IPS-11a (cell line): ENCODE data around the gene ABI3BP.
"Not testable (repeated sequence)": the region's sequence is repeated elsewhere in the genome, so short reads cannot be mapped to it uniquely, and the experiment has no call there.

Source experiments
- H3K4me3 ChIP-seq: one replicate; pipeline ENCODE4 v1.5.1; 2013; ENCODE audit warnings: low read depth, low read length, control low read depth

The ABI3BP gene

DNA sequence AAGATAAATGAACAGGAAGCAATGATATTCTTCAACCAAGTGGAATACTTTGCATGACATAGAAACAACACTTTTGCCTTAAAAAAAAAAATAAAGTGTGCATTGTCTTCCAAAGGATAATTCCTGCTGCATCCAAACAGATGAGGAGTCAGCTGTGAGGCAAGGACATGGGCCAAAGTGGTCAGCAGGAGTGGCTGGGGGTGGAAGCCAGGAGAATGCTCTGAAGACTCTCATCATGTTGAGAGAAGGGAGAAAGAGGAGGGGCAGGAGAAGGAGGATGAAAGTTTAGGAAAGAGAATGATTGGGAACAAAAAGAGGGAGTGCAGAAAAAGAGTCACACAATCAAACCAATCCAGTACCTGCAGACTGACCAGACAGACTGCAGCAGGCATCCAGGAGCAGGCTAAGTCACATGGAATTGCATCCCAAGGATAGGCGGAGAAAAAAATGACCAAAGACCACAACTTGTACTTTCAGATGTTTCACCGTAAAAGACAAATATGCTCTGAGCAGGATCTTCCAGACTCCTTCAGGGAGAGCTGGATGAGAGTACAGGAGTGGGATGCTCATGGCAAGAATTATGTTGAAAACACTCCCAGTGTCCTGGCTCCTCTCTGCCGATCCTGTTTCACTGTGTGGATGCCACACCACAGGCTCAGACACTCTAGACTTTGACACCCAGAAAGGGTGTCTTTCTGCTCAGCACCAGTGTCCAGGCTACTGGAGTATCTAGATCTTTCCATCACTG lies 11.9 kb downstream of the ABI3BP start:
- H3K4me3 ChIP-seq, result no peak overlapping the region

DNA sequence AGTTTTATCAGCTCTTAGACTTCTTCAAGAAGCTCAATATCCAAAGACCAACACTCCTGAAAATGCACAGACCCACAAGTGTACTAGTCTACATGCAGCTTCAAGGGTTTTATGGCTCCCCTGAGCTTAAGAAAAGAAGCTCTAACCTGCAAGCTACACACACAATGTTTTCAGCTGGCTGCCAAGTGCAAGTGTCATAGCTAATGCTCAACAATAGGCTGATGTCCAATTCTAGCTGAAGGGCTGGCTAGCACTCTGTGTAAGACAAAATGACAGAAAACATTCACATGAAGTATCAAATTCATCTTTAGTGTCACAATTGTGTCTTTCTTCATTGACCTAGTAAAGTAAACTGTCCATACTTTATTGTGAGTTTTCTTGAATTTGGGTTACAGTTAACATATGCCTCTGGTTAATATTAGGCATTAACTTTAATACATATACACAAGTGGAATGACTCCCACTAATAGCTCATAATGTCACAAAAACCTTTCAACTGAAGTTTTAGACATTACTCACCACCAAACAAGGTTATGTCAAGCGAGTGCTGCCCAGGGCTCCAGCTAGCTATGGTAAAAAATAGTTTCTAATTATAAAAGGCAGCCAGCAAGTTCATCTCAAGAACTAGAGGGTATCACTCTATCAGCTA lies 15.1 kb downstream of the ABI3BP start:
- H3K4me3 ChIP-seq, result no peak overlapping the region

DNA sequence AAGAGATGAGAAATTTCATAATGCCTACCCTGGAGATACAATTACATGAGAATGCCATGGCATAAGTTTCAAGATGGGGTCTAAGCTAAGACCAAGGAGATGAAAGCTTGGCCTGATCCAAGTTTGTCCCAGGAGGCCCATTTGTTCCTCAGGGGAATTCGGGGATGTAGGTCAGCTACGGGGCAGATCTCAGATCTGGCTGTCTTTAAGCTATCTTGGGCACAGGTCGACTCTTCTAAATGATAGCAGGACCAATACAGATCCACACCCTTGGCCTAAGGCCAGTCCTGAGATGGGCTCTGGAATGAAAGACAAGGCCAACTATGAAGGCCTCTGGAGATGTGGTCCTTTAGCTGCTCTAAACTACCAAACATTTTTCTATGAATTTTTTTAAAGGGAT lies 16.6 kb downstream of the ABI3BP start:
- no peak overlapping the region for H3K4me3 ChIP-seq

DNA sequence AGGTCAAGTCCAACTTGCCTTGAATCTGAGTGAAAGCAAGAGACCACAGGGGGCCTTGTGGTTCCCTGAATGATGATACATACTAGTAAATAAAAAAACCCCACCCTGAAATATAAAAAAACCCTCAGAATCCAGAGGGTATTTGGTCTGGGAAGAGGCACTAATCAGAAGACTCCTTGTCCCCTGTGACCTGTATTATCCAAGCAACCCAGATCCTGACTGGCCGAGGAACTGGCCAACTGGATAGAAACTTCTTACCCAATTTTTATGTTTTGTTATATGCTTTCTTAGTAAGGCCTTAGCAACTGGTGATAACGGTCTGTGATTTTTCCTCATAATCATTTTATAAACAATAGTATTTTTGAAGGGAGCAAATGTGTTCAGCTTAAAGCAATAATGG lies 17.5 kb downstream of the ABI3BP start:
- H3K4me3 ChIP-seq, result no peak overlapping the region

DNA sequence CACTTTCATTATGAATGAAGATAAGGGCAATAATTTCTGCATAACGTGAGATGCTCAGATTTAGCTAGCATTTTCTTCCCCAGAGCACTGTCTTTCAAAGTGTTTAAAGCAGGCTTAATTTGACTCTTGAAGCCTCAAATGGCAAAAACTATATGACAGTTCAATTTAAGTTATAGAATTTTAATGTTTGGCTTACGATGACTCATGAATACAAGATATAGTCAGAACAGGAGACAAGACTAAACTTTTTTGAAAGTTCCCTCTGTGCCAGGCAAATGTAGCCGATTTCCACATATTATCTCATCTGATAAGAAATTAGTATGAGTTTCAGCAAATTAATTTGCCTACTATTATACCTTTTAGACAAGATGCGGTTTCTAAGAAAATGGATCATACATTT lies 19.6 kb downstream of the ABI3BP start:
- H3K4me3 ChIP-seq, result no peak overlapping the region

DNA sequence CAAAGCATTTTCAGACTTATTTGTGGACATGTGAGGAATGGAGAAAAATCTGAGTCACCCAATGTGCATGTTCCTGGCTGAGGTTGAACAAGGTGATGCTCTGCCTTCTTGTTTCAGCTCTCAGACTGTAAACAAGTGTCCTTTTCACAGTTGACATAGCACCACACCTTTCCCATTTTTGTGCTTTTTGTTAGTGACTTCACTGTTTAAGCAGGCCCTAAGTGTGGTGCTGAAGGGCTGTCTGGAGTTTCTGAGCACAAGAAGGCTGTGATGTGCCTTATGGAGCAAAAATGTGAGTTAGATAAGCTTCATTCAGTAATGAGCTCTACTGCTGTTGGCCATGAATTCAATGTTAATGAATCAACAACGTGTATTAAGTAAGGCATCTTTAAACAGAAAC lies 20.4 kb downstream of the ABI3BP start:
- no peak overlapping the region for H3K4me3 ChIP-seq

DNA sequence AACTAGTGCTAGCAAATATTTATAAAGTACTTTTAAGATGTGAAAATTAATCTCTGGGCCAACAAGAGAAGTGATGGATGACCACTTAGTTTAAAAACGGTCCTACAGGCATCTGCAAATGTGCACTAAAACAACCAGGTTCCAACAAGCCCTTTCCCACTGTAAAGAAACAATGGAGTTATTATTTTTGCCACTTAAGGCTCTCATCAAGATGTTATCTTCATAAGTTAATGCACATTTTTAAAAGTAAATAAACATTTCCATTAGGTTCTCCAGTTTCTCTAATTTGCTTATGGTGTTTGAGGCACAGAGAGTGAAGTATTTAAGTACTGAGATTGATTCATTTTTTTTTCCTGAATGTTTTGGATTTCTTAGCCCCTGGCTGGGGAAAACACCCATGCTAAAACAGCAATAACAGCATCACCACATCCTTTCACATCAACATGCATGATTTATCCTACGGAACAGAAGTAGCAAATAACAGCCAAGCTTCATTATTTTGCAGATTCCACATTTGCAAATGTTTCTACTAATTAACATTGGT lies 20.8 kb downstream of the ABI3BP start:
- H3K4me3 ChIP-seq, result no peak overlapping the region

DNA sequence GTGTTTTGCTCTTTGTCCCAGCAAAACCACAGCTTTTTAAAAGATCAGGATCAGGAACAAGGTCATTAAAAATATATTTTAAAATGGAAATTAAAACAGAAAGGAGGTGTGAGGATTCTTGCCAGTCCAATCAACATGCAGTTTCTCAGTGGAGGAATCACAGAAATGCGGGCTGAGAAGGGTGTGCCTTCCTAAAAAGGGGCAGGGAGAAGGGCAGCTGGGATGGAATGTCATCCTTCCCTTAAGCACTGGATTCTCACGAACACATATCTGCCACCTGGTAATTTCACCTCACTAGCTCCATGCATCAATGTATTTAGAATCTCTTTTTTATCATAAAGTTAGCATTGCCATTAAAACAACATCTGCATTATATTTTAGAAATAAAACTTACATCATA lies 21.4 kb downstream of the ABI3BP start:
- H3K4me3 ChIP-seq, result no peak overlapping the region

DNA sequence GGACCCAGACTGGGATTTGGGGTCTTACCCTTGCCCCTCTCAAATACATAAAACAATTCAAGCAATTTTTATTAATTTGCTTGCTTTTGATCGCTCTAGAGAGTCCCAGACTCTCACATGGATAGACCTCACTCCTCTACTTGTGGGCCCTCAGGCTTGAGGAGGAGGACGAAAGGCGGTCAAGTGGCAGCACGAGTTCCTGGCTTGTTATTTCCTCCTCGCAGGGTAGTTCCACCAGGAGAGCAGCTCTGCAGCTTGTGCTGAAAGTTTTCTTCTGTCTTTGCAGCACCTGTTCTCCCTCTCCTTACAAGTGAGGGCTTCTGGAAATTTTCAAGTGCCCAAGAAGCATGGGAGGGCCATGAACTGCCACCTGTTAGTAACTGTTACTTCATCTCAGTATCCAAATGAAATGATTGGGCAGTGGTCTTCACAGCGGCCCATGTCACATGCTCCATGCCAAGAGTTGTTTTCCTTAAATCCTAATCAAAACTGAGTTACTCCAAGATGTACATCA lies 22.7 kb downstream of the ABI3BP start:
- H3K4me3 ChIP-seq, result no peak overlapping the region

DNA sequence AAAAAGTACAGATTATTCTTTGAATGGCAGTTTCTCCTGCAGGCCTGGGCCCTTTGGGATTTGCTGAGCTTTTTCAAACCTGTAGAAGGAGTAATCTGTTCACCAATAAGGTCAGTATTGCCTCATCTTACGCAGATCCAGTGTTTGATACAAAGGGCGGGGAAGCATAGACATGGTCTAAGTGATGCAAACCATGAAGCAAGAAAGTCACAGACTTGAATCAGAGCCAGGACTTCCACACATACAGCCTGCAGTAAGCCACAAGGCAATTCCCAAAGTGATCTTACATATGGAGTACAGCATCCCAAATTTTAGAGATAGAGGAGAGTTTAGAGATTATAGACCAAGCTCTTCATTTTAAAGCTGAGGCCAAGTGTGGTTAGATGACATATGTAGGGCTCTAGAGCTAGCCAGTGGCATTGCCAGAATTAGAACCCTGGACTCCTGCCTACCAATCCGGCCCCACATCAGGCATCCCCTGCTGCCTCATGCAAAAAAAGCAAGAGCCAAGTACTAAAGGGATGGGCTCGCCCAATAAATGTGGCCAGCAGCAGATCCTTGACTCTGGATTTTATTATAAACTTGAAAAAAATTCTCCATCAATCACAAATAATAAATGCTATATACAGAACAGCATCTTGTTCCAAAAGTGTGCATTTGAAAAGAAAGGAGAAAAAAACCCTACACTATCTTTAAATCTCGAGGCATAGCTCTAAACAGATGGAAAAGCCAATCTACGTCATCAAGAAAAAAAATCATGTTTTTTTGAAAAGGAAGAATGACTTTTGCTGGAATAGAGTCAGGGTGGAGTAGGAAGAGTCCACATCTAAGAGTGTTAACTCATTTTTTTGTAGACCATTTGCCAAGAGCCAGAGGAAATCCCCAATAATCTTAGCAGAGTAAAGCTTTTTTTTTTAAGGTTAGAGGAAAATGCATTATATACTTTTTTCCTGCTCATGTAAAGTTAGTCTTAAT lies 24.0 kb downstream of the ABI3BP start:
- H3K4me3 ChIP-seq, result no peak overlapping the region

DNA sequence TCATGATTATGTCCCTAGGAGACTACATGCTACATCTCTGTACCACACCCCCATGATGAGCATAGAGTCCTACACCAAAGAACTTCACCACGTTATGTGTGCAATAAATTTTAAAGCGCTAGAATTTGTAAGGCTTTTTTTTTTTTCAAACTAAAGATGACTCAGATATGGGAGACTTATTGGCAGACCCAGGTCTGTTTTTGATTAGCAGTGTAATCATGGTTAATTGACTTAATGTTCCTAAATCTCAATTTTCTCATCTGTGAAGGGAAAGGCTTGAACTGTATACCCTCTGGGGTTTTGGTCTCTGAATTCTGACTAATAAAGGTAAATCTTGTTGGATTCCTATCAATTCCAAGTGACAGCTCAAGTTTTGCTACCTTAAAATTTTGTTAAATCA lies 26.4 kb downstream of the ABI3BP start:
- no peak overlapping the region for H3K4me3 ChIP-seq

DNA sequence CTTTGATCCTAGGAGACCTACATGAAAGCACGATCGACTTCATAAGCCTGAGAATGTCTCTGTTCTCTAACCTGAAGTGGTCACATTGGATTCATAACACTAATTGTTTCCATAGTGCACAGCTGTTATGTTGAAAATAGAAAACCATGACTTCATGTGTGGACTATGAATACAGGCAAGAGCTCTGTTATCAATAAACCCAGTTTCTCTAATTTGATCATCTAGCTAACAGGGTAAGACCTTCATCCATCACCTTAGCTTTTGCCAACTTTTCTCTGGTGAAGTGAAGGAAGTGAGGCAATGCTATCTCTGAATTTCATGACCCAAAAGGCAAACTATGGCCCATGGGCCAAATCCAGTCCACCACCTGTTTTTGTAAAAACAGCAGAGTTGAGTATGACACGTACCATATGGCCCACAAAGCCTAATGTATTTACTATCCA lies 27.2 kb downstream of the ABI3BP start:
- no peak overlapping the region for H3K4me3 ChIP-seq

DNA sequence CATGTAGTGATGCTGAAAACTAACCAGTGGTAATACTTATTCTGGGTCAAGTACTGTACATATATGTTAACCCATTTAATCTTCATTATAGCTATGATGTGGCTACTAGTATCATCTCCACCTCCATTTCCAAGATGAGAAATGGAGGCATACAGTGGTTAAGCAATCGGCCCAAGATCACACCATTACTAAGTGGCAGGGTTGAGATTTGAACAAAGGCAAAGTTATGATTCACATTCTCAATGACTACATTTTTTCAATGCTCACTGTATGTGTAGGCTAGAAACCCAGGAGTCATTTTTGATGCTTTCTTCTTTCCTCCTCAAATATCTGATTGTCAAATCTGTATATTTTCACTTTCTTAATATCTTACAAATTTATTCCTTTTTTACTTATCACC lies 30.2 kb downstream of the ABI3BP start:
- no peak overlapping the region for H3K4me3 ChIP-seq

DNA sequence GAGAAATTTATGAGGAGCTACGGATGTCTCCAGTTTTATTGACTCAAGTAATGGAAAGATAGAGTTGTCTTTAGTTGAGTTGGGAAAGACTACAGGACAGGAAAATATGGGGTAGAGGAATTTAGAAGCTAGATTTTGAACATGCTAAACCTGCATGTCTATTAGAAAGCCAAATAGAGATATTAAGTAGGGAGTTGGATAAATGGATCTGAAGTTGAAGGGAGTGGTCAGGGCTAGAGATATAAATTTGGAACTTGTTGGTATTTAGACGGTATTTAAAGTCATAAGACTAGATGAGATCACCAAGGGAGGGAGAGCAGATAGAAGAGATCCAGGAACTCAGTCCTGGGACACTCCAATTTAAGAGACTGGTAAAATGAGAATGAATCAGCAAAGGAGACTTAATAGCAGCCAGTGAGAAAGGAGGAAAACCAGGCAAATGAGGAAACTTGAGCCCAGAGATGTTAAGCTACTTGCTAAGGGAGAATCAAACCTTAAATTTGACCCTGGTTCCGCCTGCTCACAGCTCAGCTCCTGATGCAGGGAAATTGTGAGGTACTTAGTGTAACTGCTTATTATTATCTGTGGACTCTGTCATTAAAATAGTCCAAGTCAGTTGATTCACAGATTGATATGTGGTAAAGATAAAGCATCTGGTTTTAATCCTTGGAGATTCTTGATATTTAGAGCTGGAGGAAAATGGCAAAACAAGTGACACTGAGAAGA lies 35.8 kb downstream of the ABI3BP start:
- H3K4me3 ChIP-seq, result no peak overlapping the region

DNA sequence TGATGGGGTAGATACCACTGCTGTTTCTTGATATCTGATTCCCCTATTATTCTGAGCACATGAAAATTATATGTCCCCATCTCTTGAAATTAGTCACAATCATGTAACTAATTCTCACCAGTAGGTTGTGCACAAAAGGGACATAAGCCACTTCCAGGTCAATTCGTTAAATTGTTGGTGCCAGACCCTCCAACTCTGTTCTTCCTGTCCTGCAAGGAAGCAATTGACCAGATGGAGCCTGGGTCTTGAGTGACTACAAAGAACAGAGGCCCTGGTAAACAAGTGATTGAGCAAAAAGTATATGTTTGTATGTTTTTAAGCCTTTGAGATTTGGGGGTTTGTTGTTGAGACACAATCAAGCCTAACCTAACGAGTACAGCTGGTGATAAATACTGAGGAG lies 36.9 kb downstream of the ABI3BP start:
- no peak overlapping the region for H3K4me3 ChIP-seq

DNA sequence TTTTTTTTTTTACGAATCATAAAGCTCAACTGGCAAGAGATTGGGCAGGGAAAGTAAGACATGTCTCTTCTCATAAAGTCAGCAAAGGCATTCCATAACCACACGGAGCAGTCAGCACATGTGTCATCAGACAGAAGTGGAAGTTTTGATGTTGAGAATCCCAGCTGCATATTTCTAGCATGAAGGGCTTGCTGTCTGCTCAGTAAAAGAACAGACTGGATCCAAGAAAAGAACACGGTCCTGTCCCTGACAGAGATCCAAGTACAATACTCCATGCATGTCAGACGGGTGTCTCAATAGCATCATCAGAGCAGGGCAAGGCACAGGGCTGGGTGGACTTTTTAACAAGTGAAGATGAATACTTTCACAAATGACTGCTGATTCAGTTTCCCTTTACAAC lies 38.2 kb downstream of the ABI3BP start:
- no peak overlapping the region for H3K4me3 ChIP-seq

DNA sequence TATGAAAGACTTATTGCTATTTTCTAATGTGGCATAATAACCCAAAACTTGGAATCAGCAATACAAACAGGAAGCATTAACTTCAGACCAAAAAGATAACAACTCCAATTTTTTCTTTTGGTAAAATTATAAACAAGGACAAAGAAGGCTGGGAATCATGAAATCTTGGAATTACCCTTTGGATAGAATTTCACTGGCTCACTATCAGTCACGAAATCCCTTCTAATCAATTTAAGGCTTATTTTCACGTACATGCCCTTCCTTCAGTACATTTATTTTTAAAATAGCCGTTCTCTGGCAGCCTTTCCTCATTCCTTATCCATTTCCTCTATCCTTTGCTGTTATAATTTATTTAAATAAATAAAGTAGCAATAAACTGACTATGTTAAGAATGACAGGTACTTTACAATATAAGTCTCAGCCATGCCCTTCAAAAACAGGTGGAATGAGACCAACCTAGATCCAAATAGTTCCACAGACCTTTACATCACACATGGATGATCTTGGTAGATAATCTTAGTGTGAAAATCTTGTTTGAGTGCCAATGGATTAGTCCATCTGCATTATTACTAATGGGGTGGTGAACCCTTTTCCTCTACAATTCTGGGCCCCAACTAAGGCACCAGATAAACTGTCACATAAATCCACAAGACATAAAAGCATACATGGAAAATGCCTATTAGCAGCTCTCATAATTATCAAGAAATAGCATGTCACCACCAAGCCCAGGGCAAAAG lies 38.9 kb downstream of the ABI3BP start:
- H3K4me3 ChIP-seq, result no peak overlapping the region

DNA sequence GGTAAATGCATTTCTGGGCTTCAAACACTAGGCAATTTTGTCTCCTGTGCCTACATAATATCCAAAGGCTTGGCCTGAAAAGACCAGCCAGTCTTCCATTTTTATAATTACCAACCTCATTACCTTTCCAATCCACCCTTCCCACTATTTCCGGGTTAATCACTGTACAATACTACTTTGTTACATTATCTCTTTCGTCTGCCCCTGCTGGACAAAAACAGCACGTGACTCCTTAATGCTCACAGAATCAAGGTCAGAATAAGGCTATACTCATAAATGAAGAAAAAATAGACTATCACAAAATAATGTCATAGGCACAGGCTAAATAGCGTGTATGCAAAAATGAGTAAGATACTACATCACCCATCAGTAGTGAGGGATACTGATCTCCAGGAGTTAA lies 40.1 kb downstream of the ABI3BP start:
- H3K4me3 ChIP-seq, result no peak overlapping the region

DNA sequence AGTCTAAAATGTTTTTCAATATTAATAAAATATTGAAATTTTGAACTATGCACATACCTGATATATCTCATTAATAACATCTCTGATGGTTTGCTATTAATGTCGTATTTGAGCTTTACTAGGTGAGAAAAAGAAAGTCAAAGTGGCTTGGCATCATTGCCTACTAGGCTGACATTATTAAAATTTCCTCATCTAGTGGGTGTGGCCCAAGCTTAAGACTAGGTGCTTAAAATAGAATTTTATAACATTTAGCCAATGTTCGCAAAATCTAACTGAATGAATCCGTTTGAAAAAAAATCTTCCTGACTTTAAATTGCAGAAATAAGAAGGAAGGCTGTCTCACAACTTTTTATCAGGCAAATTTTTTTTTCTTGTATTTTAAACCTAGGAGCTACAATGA lies 46.1 kb downstream of the ABI3BP start:
- no peak overlapping the region for H3K4me3 ChIP-seq

DNA sequence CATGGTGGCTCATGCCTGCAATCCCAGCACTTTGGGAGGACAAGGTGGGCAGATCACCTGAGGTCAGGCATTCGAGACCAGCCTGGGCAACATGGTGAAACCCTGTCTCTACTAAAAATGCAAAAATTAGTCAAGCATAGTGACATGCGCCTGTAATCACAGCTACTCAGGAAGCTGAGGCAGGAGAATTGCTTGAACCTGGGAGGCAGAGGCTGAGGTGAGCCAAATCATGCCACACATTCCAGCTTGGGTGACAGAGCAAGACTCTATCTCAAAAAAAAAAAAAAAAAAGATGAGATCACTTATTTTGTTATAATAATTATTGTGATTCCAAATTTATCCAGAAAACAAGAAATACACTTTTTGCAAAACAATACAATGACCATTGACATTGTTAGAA lies 47.1 kb downstream of the ABI3BP start:
- H3K4me3 ChIP-seq, result not testable (repeated sequence)
